ENCODE results near the gene PER2.
"Not testable (repeated sequence)": the region's sequence is repeated elsewhere in the genome, so short reads cannot be mapped to it uniquely, and the experiment has no call there.

The PER2 gene, protein sequence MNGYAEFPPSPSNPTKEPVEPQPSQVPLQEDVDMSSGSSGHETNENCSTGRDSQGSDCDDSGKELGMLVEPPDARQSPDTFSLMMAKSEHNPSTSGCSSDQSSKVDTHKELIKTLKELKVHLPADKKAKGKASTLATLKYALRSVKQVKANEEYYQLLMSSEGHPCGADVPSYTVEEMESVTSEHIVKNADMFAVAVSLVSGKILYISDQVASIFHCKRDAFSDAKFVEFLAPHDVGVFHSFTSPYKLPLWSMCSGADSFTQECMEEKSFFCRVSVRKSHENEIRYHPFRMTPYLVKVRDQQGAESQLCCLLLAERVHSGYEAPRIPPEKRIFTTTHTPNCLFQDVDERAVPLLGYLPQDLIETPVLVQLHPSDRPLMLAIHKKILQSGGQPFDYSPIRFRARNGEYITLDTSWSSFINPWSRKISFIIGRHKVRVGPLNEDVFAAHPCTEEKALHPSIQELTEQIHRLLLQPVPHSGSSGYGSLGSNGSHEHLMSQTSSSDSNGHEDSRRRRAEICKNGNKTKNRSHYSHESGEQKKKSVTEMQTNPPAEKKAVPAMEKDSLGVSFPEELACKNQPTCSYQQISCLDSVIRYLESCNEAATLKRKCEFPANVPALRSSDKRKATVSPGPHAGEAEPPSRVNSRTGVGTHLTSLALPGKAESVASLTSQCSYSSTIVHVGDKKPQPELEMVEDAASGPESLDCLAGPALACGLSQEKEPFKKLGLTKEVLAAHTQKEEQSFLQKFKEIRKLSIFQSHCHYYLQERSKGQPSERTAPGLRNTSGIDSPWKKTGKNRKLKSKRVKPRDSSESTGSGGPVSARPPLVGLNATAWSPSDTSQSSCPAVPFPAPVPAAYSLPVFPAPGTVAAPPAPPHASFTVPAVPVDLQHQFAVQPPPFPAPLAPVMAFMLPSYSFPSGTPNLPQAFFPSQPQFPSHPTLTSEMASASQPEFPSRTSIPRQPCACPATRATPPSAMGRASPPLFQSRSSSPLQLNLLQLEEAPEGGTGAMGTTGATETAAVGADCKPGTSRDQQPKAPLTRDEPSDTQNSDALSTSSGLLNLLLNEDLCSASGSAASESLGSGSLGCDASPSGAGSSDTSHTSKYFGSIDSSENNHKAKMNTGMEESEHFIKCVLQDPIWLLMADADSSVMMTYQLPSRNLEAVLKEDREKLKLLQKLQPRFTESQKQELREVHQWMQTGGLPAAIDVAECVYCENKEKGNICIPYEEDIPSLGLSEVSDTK (N-terminal part only)

DNA sequence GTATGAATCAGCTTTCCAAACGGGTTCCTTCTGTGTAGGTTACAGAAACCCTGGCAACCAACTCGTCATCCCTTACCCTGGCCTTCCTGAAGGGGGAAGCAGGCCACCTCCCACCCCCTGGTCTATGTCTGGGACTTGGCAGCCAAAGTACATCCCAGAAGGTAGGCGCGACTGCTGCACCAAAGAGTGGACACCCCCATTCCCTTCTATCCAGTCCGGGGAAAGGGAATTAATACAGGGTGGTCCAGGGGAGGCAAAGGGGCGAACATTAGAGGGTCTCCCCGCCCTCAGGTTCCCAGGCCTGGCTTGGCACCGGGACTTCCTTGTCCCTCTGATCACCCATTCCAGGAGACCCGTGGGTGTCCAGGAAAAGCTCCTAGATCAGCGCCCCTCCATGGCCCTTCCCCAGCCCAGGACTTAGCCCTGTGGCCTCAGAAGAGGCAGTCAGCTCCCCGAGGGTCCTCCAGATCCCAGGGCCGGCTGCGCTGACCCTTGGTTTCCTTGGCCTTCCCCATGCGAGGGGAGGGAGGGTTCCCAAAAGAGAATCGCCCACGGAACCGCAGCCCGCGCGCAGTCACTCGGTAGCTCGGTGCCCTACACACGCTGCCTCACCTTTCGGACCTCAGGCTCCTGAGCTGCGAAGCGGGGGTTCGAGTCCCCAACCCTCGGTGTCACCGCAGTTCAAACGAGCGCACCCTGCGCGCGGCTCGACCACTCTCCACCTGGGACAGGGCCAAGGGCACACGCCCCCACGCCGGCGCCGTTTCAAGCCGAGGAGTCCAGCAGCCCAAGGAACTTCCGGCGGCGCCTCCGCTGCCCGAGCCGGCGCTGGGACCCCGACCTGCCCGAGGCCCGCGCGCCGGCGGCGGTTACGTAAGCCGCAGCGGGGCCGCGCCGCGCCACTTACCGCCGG, at the start of gene PER2:
Gene PER2 (minus strand): TSS at position 874 of the 913 bp plus-strand sequence. CDS start 10,674 bp downstream, outside the sequence.
- FAIRE-seq (no peak), DNase-seq (ENCODE audit: insufficient read length, low spot score) (peak; percentile 73)
- TF ChIP-seq POLR2A (IDR thresholded peaks at IDR 0.05; ENCODE audit: low read depth, low read length): no peak

DNA sequence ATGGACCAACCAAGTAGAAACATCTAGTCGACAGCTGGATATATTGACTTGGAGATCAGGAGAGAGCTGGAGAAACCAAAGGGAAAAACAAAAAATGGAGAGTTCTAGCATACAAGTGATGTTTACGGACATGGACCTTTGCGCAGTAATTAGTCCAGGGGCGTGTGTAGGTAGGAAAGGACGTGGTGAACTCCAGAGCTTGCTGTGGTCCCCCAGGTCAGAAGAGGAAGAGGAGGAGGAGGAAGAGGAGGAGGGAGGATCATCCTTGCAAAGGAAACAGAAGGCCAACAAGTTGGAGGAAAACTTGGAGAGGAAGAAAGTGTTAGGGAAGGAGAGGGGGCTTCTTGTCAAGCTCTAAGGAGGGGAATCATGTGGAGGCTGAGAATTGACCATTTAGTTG, 49.4 kb upstream of the PER2 start:
- no peak for FAIRE-seq
- no peak for DNase-seq (ENCODE audit: insufficient read length, low spot score)
- TF ChIP-seq POLR2A (IDR thresholded peaks at IDR 0.05; ENCODE audit: low read depth, low read length): no peak

DNA sequence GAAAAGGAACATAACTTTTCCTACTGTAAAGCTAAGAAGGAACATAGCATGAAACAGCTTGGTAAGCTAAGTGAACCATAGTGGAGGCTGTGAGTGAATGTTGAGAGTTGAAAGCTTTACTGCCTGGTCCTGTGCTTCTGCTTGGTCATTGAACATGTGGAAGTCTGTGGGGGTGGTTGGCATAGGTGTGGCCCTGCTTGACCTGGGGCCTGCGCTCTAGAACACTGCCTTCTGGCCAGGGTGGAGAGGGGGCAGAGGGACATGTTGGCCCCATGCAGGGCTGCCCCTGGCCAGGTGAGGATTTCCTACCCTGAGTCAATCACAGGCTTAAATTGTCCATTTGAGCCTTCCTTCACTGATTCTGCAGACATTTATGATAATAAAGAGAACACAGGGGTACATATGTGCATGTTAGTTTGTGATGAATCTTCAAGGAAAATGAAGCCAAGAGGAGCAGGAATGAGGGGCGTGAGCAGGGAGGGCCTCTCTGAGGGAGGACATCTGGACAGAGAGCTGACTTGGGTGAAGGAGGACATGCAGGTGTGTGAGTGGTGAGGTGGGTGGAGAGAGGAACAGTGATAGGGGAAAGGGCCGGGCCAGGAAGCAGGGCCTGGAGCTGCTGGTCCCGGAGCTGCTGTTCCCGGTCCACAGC, 48.5 kb upstream of the PER2 start:
- FAIRE-seq: no peak
- DNase-seq (ENCODE audit: insufficient read length, low spot score): no peak
- TF ChIP-seq POLR2A (IDR thresholded peaks at IDR 0.05; ENCODE audit: low read depth, low read length): no peak

DNA sequence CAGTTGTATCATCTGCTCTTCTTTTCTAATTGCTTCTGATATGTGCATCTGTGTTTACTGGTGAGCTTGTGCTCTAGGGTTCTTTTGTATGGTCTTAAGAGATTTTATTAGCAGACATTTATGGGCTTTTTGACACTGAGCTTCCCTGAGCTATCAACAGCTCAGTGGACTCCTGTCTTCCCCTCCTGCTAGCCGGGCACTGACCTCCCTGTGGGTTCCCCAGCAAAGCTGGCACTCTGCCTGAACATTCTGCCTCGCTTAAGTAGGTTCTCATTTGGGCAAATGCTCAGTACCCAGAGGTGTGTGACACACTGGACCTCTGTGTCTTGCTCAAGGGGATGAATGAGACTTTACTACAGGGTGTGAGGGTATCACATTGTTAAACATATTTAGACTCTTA, 47.7 kb upstream of the PER2 start:
- FAIRE-seq: no peak
- no peak for DNase-seq (ENCODE audit: insufficient read length, low spot score)
- TF ChIP-seq POLR2A (IDR thresholded peaks at IDR 0.05; ENCODE audit: low read depth, low read length): no peak

DNA sequence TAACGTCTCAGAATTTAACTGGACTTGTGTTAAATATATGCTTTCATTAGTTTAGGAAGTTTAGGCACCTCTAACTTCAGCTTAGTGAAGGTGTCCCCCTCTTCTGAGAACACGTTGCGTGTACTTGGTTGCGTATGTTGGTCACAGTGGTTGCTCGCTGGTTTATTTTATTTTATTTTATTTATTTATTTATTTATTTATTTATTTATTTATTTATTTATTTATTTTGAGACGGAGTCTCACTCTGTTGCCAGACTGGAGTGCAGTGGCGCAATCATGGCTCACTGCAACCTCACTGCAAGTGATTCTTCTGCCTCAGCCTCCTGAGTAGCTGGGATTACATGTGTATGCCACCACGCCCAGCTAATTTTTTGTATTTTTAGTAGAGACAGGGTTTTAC, 47.2 kb upstream of the PER2 start:
- not testable (repeated sequence) for DNase-seq (ENCODE audit: insufficient read length, low spot score); FAIRE-seq

DNA sequence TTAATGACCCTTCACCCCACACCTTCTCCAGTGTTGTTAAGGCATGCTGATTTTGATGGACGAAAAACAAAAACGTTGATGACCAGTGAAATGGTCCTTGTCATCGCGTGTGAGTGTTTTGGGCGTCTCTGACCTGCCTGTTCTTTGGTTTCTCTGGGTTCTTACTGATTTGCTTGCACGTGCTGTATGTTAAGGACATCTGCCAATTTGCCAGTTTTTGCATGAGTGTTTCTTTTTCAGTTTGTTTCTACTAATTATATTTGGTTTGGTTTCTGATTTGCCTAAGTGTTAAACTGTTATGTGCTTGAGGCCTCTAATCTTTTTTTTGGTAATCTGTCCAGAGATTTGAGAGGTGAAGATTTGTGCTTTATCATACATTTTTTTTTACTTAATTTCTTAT, 46.5 kb upstream of the PER2 start:
- no peak for DNase-seq (ENCODE audit: insufficient read length, low spot score)
- FAIRE-seq: no peak
- TF ChIP-seq POLR2A (IDR thresholded peaks at IDR 0.05; ENCODE audit: low read depth, low read length): no peak

DNA sequence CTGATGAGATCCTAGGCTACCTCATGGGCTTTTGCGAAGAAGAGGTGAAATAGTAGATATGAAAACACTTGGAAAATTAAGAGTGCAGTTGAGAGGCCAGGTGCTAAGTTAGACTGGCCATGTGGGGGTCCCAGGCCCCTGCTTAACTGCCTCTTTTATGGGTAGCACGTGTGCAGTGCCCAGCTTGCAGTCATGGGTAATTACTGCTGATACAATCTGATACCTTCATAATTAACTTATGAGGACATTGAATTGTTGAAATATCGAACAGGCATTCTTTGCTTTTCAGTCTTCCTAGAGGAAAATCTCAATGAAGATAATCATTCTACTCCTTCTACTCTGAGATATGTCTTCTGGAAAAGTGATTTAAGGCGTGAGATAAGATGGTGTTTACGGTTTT, 43.5 kb upstream of the PER2 start:
- no peak for TF ChIP-seq POLR2A (IDR thresholded peaks at IDR 0.05; ENCODE audit: low read depth, low read length)
- DNase-seq (ENCODE audit: insufficient read length, low spot score): no peak
- FAIRE-seq: no peak

DNA sequence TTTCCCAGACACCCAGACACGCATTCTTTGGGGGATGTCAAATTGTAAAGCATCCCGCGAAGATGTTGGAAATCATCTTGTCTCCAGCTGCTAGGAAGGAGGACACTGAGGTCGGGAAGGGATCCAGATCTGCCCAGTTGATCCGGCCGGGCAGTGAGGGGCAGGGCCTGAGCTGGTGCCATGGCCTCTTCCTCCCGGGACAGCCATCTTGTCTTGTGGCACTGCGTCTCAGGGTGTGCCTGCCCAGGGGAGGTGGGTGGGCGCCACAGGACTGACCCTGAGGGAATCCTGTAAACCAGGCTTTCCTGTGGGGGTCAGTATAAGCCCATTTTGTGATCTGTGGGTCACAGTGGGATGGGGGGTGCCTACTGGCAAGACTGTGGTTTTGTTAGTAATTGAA, 42.0 kb upstream of the PER2 start:
- TF ChIP-seq POLR2A (IDR thresholded peaks at IDR 0.05; ENCODE audit: low read depth, low read length): no peak
- FAIRE-seq (no peak), DNase-seq (ENCODE audit: insufficient read length, low spot score) (no peak)

DNA sequence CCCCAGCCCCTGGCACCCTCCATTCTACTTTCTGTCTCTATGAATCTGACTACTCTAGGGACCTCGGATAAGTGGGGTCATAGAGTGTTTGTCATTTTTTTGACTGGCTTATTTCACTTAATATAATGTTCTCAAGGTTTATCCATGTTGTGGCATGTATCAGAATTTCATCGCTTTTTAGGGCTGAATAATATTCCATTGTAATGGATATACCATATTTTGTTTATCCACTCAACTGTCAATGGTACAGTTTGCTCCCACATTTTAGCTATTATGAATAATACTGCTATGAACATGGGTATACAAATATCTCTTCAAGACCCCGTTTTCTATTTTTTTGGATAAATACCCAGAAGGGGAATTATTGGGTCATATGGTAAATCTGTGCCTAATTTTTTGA, 39.3 kb upstream of the PER2 start:
- no peak for TF ChIP-seq POLR2A (IDR thresholded peaks at IDR 0.05; ENCODE audit: low read depth, low read length)
- FAIRE-seq: no peak
- DNase-seq (ENCODE audit: insufficient read length, low spot score): no peak

DNA sequence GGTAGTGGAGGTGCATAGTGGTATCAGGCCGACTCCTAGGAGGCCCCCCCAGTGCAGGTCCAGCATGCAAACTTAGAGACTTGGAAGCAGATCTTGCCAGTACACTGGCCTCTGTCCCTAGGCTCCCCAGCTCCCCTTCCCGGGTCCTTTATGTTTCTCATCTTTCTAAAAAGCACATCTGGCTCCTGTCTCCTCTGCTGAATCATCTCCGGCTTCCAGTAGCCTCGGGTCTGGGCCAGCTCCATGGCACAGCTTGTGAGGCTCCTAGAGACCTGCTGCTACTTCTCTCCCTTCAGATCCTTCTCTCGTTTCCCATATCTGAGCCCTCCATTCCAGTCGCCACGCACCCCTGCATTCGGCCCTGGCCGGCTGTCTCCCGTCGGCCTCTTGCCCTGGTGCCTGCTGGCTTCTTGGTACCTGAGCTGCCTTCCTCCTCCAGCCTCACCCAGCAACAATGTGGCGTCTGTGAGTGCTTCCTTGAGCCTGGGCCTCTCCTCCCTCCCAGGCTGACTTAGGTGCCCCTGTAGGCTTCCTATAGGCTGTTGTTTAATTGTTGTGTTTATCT, 38.5 kb upstream of the PER2 start:
- no peak for DNase-seq (ENCODE audit: insufficient read length, low spot score)
- no peak for TF ChIP-seq POLR2A (IDR thresholded peaks at IDR 0.05; ENCODE audit: low read depth, low read length)
- no peak for FAIRE-seq

DNA sequence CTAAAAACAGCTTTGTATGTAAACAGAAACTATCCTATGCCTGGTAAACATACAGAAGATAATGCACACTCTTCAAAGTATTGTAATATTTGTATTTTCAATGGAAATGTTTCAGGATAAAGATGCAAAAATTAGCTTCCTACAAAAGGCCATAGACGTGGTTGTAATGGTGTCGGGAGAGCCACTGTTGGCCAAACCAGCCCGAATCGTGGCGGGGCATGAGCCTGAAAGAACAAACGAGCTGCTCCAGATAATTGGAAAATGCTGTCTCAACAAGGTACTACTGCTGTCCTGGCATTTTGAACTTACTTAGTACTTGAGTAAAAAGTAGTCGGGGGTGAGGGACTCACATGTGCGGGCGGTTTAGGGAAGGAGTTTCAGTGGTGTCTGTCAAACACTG, 37.3 kb upstream of the PER2 start:
- DNase-seq (ENCODE audit: insufficient read length, low spot score) (no peak), FAIRE-seq (no peak)
- TF ChIP-seq POLR2A (IDR thresholded peaks at IDR 0.05; ENCODE audit: low read depth, low read length): no peak

DNA sequence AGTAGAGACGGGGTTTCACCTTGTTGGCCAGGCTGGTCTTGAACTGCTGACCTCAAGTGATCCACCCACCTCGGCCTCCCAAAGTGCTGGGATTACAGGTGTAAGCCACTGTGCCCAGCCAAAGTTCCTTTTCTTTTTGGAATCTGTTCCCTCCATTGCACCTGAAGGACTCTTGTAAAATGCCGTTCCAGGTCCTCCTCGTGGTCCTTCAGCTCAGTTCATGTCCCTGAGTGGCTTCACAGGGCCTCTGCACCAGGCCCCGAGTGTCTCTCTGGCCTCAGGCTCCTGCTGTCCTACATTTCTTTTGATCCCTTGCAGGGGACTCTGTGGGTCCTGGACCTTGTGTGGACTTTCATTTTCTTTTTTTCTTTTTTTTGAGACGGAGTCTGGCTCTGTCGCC, 35.8 kb upstream of the PER2 start:
- DNase-seq (ENCODE audit: insufficient read length, low spot score); FAIRE-seq: not testable (repeated sequence)
